ENCODE data around the gene GABRB2.

Gene GABRB2

GRCh38 chr5:161311146-161311708 is 235.3 kb downstream of the GABRB2 start:
- no peak for DNase-seq
- H2AFZ ChIP-seq (ENCODE audit: low read depth, low read length) = no peak overlapping the region

GRCh38 chr5:161306351-161306995 is 240.1 kb downstream of the GABRB2 start:
- no peak for DNase-seq

More at GRCh38 chr5:161311146-161311708, 235.3 kb downstream of the GABRB2 start:
- H3K27me3 ChIP-seq (ENCODE audit: insufficient read depth, low read length, poor library complexity) = no peaks in the 10 kb centered on the region
- no peaks in the 10 kb centered on the region for H3K36me3 ChIP-seq (ENCODE audit: insufficient read depth, low read length)
- no peaks in the 10 kb centered on the region for H3K79me2 ChIP-seq (ENCODE audit: insufficient read depth, low read length)
- ATAC-seq (ENCODE audit: insufficient read depth, low read depth) = no peak
- no peak overlapping the region for H3K4me2 ChIP-seq (ENCODE audit: insufficient read depth, low read length)
- no peak overlapping the region for H3K9ac ChIP-seq (ENCODE audit: low read depth, low read length)
- no peak overlapping the region for H3K27ac ChIP-seq (ENCODE audit: low read length)
- H3K4me1 ChIP-seq (ENCODE audit: insufficient read depth, low read length) = no peaks in the 10 kb centered on the region
- no peaks in the 10 kb centered on the region for H4K20me1 ChIP-seq (ENCODE audit: insufficient read depth, low read length)
- no peak for TF ChIP-seq CTCF (IDR thresholded peaks at IDR 0.05; ENCODE audit: borderline replicate concordance, extremely low read depth, low read length, poor library complexity, severe bottlenecking)
- TF ChIP-seq EZH2 (IDR thresholded peaks at IDR 0.05; ENCODE audit: borderline replicate concordance, low read depth, low read length, severe bottlenecking) = no peak
- H3K9me3 ChIP-seq (ENCODE audit: insufficient read depth, low read length, severe bottlenecking) = no peaks in the 10 kb centered on the region
- no peak overlapping the region for H3K4me3 ChIP-seq (ENCODE audit: low read depth in 1 of 2, low read length in 2 of 2)

DNA sequence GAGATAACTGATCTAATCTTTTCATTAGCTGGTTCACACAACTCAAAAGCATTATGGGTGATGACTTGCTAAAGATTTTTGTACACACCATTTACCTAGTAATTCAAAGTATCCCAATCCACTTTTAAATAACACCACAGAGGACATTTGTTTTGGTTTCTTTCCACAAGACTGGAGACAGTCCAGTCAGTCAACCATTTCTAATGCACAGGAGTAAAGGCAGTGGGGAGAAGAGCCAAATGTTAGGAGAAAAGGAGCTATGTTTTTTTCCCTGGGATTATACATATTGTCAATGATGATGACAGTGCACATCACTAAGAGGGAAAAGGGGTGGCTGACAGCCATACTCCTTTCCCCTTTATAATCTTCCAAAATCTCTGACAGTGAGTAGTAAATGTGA is 240.9 kb downstream of the GABRB2 start:
- no peak overlapping the region for H3K4me3 ChIP-seq (ENCODE audit: low read depth in 1 of 2, low read length in 2 of 2)
- H3K27ac ChIP-seq (ENCODE audit: low read length) = no peak overlapping the region
- H3K36me3 ChIP-seq (ENCODE audit: insufficient read depth, low read length) = no peaks in the 10 kb centered on the region
- H3K4me2 ChIP-seq (ENCODE audit: insufficient read depth, low read length) = no peak overlapping the region
- TF ChIP-seq CTCF (IDR thresholded peaks at IDR 0.05; ENCODE audit: borderline replicate concordance, extremely low read depth, low read length, poor library complexity, severe bottlenecking) = no peak
- TF ChIP-seq EZH2 (IDR thresholded peaks at IDR 0.05; ENCODE audit: borderline replicate concordance, low read depth, low read length, severe bottlenecking) = no peak
- H3K9ac ChIP-seq (ENCODE audit: low read depth, low read length) = no peak overlapping the region
- H3K4me1 ChIP-seq (ENCODE audit: insufficient read depth, low read length) = no peaks in the 10 kb centered on the region
- DNase-seq = no peak
- no peaks in the 10 kb centered on the region for H3K79me2 ChIP-seq (ENCODE audit: insufficient read depth, low read length)
- ATAC-seq (ENCODE audit: insufficient read depth, low read depth) = no peak
- H4K20me1 ChIP-seq (ENCODE audit: insufficient read depth, low read length) = no peaks in the 10 kb centered on the region
- H3K27me3 ChIP-seq (ENCODE audit: insufficient read depth, low read length, poor library complexity) = no peaks in the 10 kb centered on the region
- no peak overlapping the region for H2AFZ ChIP-seq (ENCODE audit: low read depth, low read length)
- H3K9me3 ChIP-seq (ENCODE audit: insufficient read depth, low read length, severe bottlenecking) = no peaks in the 10 kb centered on the region

More at GRCh38 chr5:161306351-161306995, 240.1 kb downstream of the GABRB2 start:
- Histone ChIP-seq H3K4me3 (ENCODE audit: low read depth in 1 of 2, low read length in 2 of 2) (no peak overlapping the region), H3K4me2 (ENCODE audit: insufficient read depth, low read length) (no peak overlapping the region), H2AFZ (ENCODE audit: low read depth, low read length) (no peak overlapping the region), H3K9me3 (ENCODE audit: insufficient read depth, low read length, severe bottlenecking) (no peaks in the 10 kb centered on the region), H3K9ac (ENCODE audit: low read depth, low read length) (no peak overlapping the region), H3K27me3 (ENCODE audit: insufficient read depth, low read length, poor library complexity) (no peaks in the 10 kb centered on the region), H4K20me1 (ENCODE audit: insufficient read depth, low read length) (no peaks in the 10 kb centered on the region), H3K79me2 (ENCODE audit: insufficient read depth, low read length) (no peaks in the 10 kb centered on the region), H3K36me3 (ENCODE audit: insufficient read depth, low read length) (no peaks in the 10 kb centered on the region), H3K4me1 (ENCODE audit: insufficient read depth, low read length) (no peaks in the 10 kb centered on the region), H3K27ac (ENCODE audit: low read length) (no peak overlapping the region)
- ATAC-seq (ENCODE audit: insufficient read depth, low read depth) = no peak
- TF ChIP-seq EZH2 (IDR thresholded peaks at IDR 0.05; ENCODE audit: borderline replicate concordance, low read depth, low read length, severe bottlenecking) = no peak
- no peak for TF ChIP-seq CTCF (IDR thresholded peaks at IDR 0.05; ENCODE audit: borderline replicate concordance, extremely low read depth, low read length, poor library complexity, severe bottlenecking)
